ENCODE data around the gene RASGRP1.

GRCh38 chr15:38563723-38564519 lies 693 bp downstream of the RASGRP1 start:
- TF ChIP-seq CHD2 (IDR thresholded peaks at IDR 0.05; ENCODE audit: low read length, partially characterized antibody) (no peak), POLR2AphosphoS5 (IDR thresholded peaks at IDR 0.05; ENCODE audit: low read depth, low read length) (no peak), YY1 (IDR thresholded peaks at IDR 0.05; ENCODE audit: low read depth) (no peak), CTCF (IDR thresholded peaks at IDR 0.05) (peak; percentile 87), FOXM1 (IDR thresholded peaks at IDR 0.05; ENCODE audit: low read depth) (no peak), SMC3 (IDR thresholded peaks at IDR 0.05; ENCODE audit: low read depth, low read length) (peak; percentile 76), REST (IDR thresholded peaks at IDR 0.05; ENCODE audit: low read depth, low read length) (no peak), JUND (IDR thresholded peaks at IDR 0.05) (no peak)

Measured in SK-N-SH (cell line).